Fibroblast of the aortic adventitia (primary cell): ENCODE measurements around the gene MBNL2. TPM values are rescaled to one million over a fixed set of nuclear protein-coding genes. Genes with fewer than 3 reads are reported as not detected.

ENCODE experiments used
- DNase-seq: peaks from one replicate; pipeline ENCODE4 v3.0.0-alpha.2; 2010; ENCODE audit warnings: low read depth
- H3K4me3 ChIP-seq: 2 replicates; pipeline ENCODE4 v1.5.1; 2011; ENCODE audit warnings: low read depth, mild to moderate bottlenecking, control low read depth, low read length, moderate library complexity
- CTCF ChIP-seq: IDR thresholded peaks from 2 replicates; pipeline ENCODE4 v1.5.1; 2011; ENCODE audit warnings: mild to moderate bottlenecking, low read length, control low read depth, inconsistent platforms; ENCODE audit not compliant: insufficient read depth
- total RNA-seq: library from RNA; depleted of rRNA; stranded (reverse); fragments of >200 nt; gene quantifications from 2 replicates; pipeline ENCODE4 v1.2.3, GENCODE V29; 2012; ENCODE audit warnings: low replicate concordance

Gene MBNL2
- total RNA-seq, 1 donor: 120 TPM

- peak overlapping the region; percentile 91 for H3K4me3 ChIP-seq
- TF ChIP-seq CTCF: no peak
- DNase-seq: peak; percentile 97
Observed at GRCh38 chr13:97223711-97224541, 1.8 kb downstream of the MBNL2 start.

DNA sequence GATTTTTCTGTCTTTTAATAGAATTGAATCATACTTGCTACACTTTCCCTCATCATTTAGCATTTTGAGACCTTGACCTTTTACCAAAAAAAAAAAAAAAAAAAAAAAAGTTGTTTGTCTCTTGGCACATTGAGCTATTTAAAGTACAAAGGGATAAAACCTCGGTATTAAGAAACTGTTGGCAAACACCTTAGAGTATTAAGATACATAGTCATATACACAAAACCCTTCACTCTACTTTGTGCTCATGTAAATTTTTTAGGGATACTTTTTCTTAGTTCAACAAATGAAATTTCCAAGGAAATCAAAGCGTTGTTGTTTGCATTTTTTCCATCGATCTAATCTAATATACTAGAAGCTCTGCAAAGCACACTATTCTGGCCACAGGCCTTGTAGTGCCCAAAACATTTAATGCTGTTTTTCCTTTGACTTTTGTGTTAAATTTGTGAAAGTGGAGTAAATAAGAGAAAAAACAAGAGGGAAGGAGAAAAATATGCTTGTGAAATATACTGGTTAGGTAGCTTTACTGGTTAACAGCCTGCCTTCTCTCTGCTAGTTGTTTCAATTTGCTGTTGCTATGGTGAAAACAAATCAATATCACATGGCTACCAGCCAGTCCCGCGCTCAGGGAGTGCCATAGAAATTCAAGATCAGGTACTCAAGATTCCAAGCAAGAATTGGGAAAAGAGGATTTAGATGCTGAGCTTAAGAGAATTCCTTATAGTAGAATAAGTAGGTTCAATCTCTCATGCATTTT is 2.6 kb downstream of the MBNL2 start:
- H3K4me3 ChIP-seq: peak overlapping the region; percentile 91
- no peak for TF ChIP-seq CTCF
- peak; percentile 57 for DNase-seq

- DNase-seq: no peak
- no peak for TF ChIP-seq CTCF
- H3K4me3 ChIP-seq: peak overlapping the region; percentile 91
Observed at GRCh38 chr13:97225533-97225932, 3.4 kb downstream of the MBNL2 start.

GRCh38 chr13:97226013-97226412 is 3.9 kb downstream of the MBNL2 start:
- peak overlapping the region; percentile 91 for H3K4me3 ChIP-seq
- no peak for DNase-seq
- TF ChIP-seq CTCF: no peak

- H3K4me3 ChIP-seq: peak overlapping the region; percentile 44
- no peak for DNase-seq
- TF ChIP-seq CTCF: no peak
Observed at GRCh38 chr13:97226788-97227627, 4.9 kb downstream of the MBNL2 start.

DNA sequence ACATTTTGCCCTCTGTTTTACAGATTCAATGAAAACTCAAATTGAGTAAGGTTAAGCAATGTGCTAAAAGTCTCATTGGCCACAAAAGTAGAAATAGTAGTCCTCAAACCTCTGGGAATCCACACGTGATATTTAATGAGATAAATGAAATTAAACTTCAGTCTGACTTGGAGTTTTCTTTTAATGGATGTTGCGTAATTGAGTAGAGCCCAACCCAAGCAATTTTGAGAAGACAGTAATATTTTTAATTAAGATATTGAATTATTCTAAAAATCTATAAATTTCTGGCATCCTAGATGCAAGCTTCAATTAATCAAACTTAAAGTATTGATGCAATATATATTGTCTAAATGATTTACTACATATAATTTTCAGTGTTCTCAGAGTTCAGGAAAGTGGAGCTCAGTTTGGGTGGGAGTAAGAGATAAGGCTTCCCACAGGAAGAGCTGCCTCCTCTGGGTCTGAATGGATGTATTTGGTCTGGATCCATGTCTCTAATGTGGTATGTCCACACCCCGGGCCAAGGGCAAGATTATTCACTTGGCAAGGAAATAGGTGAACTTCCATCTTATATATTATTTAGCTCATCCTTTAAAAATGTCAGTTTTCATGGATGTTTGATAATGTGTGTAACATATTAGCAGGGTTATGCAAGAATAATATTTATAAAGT is 6.9 kb downstream of the MBNL2 start:
- peak; percentile 83 for DNase-seq
- no peak overlapping the region for H3K4me3 ChIP-seq
- TF ChIP-seq CTCF: no peak
